HG03039 (cell line): Measurements from ENCODE around the gene MYO5C.
"Not testable (repeated sequence)": the region's sequence is repeated elsewhere in the genome, so short reads cannot be mapped to it uniquely, and the experiment has no call there.

Source experiments
- ATAC-seq: cut with Tn5 transposase; IDR thresholded peaks from one replicate; pipeline ENCODE4 v1.9.1; 2021; ENCODE audit warnings: mild to moderate bottlenecking, moderate library complexity; ENCODE audit not compliant: unreplicated experiment

The MYO5C gene

DNA sequence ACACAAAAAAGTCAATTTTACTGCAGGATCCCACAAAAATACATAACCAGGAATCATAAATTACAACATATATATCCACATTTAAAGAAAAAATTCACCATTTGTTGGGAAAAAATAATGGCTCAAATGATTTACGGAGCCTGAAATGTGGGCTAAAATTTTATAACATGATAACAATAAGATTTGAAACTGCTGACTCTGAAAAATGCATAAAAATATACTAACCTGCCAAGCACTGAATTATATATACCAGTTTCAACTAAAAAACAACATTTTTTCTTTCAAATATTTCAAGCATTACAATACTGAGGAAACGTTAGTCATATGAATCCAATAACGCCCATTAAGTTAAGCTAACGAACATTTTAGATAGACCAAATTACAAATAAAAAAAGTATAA lies 12.2 kb upstream of the MYO5C start:
- ATAC-seq = no peak

DNA sequence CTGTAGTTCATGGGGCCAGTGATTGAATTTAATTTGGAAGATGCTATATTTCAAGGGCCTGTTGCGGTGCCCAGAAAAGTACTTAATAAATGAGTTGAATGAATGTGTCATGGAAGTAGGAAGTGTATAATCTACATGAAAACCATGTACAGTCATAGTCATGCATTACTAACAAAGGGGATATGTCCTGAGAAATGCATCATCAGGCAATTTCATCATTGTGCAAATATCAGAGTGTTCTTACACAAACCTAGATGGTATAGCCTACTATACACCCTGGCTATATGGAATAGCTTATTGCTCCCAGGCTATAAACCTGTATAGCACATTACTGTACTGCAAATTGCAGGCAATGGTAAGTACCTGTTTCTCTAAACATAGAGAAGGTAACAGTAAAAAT lies 10.7 kb upstream of the MYO5C start:
- ATAC-seq = no peak

DNA sequence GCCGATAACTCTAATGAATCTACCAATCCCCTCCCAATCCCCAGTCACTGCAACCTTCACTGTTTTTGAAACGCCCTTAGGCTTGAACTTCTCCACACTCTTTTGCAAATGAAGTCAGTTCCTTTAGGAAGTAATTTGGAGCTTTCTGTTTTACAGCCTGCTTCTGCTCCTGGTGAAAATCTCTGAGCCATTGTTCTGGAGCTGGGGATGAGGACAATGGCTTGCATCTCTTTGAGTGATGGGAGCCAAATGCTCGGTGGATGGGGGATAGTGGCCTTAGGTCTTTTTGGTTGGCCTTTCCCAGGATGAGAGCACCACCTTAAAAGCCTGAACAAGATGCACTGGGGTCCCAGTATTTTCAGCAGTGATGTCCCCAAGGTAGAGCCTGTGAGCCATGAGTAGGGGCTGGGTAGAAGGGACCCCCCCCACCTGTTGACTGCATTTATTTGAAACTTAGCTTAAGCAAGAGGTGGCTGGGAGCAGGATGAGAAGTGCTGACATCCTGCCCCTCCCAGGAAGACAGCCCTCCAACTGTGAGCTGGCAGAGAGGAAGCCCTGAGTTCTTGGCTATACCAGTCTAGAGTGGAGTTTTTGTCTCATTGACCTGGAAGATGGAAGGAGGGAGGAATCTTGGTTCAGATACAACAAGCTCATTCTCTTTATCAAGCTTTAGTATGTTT lies 7.6 kb upstream of the MYO5C start:
- no peak for ATAC-seq

DNA sequence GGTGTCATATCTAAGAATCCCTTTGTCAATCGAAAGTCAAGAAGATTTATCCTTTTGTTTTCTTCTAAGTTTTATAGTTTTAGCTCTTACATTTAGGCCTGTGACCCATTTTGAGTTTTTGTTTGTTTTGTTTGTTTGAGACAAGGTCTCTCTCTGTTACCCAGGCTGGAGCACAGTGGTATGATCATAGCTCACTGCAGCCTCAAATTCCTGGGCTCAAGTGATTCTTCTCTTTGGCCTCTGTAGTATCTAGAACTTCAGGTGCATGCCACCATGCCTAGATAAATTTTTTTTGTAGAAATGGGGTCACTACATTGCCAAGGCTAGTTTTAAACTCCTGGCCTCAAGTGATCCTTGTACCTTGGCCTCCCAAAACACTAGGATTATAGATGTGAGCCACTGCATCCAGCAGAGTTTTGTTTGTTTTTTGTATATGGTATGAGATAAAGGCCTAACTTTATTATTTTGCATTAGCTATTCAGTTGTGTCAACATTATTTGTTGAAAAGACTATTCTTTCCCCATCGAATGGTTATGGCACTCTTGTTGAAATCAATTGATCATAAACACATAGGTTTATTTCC lies 5.8 kb upstream of the MYO5C start:
- ATAC-seq = no peak

DNA sequence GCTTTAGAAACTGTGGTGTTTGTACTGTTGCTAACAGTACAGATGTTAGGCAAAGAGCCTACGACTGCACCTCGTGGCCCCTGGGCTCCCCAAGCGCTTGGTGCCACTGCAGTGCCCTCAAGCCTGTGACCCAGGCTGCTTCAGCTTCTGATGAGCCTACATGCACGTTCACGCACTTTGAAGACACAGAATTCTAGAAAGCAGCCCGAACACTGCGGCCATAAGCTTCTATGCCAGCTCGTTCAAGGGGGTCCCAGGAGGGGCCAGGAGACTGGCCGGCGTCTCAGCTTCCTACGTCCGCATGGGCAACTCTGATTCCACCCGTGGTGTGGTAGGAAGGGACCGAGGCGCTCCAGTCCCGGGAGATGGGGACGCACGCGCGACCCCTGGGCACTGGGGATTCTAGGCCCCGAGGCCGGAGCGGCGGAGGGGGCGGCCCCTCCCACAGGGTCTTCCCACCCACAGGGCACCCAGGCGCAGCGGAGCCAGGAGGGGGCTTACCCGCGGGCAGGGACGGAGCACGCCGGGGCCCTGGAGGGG lies 653 bp downstream of the MYO5C start:
- no peak for ATAC-seq

DNA sequence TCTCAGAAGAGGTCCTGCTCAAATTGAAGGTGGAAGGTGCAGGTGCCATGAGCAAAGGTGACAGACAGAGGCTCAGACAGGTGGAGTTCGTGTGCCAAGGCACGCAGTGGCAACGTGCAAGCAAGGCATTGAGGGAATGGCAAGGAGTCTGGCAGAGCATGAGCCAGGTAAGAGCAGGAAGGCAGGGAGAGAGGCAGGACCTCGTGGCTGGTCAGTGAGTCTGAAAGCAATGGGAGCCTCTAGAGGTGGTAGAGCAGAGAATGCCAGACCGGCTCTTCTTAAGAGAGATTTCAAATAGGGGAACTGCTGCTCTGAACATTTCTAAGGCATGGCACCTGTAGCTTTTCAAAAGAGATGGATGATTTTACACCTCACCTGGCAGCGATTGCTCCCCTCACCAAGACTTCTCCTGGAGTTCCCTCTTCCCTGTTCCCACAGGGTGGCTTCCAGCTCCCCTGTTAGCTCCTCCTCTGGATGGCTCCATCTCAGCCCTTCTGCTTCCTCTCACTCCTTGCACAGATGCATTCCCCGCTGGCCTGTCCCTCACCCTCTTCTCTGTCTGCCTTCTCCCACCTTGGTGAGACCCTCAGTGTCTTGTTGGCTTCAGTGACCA lies 2.7 kb downstream of the MYO5C start:
- ATAC-seq = no peak

DNA sequence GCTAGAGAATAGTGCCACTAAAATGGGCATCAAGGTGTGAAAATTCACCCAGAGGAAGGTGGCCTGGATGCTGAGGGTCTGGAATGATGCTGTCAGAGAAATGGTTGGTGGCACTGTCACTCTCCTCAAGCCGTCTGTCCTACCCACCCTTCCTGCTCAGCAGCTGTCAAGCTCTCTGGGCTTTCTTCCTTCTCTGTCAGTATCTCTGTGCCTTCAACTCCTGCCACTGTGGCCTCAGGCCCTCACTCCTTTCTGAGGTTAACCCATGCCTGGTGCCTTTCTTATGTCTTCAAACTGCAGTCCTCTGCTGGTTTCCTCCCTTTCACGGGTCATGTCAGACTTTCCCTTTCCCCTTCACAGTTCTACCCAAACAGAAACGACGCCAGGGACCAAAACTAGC lies 4.4 kb downstream of the MYO5C start:
- no peak for ATAC-seq

DNA sequence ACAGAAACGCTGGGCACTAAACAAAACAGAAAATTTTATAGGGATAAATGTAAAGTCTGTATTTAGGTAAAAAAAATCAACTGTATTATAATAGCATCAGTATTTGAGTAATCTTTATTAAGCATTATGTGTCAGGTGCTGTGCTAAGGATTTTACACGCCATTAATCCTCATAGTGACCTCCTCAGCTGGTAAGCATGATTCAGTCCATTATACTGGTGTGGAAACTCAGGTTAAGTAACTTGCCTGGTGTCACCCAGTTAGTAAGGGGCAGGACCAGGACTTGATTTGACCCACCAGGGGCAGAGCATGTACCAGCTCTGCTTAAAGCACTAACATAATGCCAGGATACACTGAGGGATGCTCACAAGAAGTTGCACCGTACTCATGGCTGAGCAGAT lies 4.8 kb downstream of the MYO5C start:
- no peak for ATAC-seq

DNA sequence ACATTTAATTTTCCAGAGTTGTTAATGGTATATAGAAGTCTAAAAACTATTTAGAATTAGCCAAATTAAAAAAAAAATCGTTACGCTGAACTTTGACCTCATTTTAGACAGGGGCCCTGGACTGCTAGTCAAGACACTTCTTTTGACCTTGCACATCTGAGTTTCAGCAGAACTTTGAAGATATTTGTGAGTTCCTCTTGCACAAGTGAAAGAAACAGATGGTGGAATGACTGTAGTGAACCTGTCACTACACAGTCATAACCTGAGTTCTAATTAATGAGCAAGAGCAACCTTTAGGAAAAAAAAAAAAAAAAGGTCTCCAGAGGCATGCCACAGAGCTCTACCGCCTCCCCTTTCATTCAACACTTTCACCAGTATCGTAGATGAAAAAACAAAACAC lies 5.3 kb downstream of the MYO5C start:
- no peak for ATAC-seq

DNA sequence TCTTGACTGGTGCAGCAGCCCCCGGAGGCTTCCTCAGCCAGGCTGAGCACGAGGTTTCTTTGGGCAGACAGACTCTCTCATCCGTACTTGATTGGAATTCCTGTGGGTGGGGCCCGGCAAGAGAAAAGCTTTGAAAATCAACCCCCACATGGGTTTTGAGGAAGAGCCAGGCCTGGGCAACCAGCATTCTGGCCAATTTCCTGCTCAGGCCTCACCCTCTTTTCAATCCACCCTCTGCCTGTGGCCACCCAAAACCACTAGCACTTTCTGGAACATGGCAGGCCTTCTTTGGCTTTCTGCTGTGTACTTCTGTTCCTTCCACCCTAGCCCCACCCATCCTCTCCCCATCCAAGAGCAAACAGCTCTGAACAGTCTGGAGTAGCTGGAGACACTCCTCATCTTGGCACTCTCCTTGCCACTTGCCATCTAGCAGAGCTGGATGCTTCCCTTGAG lies 5.9 kb downstream of the MYO5C start:
- no peak for ATAC-seq

DNA sequence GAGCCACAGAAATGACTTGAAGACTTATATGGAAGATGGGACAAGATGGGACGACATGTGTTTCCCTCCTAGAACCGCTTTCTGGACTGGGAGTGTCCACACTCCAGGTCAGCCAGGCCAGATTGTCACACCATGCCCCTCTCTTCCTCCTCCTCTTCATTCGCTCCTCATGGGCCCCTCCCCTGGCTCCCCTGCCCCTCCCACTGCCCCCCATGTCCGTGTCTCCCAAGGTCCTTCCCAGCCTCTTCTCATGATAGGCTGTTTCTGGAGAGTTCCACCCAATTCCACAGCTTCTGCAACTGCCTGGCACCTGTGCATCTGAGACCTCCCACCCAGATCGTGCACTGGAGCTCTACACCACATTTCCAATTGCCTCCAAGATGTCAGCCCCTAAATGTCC lies 6.6 kb downstream of the MYO5C start:
- no peak for ATAC-seq

DNA sequence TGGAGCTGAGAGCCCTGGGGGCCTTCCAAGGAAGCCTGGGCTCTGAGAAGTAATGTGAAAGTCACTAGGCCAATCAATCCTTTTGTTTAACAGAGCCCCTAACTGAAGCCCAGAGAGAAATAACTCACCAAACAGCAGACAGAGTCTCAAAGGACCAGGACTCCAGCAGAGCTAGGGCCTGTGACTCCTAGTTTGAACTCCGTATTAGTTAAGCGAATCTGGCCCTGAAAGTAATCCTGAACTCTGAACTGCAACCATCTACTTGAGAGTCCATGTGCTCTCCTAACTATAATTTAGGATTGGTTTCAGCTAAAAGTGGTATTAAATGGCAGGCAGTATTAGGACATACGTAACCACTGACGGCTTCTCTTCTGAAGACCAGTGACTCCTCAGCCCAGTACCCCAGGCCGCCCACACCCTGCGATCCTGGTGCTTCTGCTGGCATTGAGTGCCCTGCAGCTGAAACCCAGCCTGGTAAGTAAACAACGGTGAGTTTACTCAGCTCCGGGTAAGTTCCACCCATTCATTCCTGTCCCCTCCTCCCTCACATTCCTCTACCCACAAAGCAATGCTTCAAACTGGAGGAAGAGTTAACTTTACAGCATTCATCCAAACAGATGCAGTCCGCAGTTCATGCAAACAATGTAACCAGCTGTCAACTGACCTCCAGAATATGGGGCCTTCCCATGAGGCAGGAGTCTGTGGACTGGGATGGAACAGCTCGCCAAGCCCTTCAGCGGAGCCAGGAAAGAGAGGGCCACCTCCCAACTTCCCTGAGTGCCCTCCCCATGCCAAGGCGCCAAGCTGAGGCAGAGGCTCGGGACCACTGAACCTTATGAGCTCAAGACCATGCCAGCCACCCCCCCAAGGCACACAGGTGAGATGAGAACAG lies 7.3 kb downstream of the MYO5C start:
- ATAC-seq = no peak

DNA sequence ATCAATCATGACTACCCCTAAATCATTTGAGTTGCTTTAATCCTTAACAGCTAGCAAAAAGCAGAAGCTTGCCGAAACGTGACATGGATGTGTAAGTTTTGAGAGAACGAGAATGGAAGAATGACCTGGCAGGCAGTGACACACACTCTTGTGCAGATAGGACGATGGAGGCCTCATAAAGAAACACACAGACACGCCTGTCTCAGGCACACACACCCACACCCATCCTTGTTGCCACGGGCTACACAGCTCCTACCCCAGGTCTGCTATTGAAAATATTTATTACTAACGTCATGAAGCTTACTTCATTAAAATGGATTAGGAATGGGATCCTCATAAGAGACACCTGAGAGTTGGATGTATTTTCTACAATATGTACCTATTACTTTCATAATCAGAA lies 8.5 kb downstream of the MYO5C start:
- ATAC-seq = no peak

DNA sequence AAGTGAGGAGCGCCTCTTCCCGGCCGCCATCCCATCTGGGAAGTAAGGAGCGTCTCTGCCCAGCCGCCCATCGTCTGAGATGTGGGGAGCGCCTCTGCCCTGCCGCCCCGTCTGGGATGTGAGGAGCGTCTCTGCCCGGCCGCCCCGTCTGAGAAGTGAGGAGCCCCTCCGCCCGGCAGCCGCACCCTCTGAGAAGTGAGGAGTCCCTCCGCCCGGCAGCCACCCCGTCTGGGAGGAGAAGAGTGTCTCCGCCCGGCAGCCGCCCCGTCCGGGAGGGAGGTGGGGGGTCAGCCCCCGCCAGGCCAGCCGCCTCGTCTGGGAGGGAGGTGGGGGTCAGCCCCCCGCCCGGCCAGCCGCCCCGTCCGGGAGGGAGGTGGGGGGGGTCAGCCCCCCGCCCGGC lies 9.7 kb downstream of the MYO5C start:
- not testable (repeated sequence) for ATAC-seq

DNA sequence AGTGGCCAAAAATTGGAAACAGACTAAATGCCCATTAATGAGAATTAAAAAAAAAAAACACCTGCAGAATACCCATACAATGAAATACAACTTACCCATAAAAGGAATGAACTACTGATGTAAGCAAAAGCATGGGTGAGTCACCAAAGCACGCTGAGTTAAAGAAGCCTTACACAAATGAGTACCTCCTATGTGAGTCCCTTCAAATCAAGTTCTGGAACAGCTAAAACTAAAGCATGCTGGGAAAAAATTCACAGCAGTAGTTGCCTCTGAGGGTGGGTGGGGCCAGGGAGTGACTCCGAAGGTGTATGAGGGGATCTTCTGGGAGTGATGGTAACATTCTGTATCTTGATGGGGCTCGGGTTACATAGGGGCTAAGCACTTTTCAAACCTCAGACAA lies 11.4 kb downstream of the MYO5C start:
- ATAC-seq = no peak

DNA sequence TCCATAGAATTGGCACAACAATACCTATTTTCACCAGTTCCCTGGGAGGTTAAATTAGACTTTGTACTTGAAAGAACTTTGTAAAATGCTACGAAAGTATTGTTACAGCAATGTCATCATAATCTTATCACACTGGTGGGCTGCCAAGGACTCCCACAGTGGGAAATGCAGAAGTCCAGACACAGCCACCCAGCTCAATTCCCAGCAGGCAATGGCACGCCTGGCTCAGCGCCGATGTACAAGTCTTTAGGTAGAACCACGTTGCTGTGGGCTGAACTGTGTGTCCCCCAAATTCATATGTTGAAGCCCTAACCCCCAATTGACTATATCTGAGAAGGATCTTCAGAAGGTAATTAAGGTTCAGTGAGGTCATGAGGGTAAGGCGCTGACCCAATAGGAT lies 12.3 kb downstream of the MYO5C start:
- ATAC-seq = no peak

DNA sequence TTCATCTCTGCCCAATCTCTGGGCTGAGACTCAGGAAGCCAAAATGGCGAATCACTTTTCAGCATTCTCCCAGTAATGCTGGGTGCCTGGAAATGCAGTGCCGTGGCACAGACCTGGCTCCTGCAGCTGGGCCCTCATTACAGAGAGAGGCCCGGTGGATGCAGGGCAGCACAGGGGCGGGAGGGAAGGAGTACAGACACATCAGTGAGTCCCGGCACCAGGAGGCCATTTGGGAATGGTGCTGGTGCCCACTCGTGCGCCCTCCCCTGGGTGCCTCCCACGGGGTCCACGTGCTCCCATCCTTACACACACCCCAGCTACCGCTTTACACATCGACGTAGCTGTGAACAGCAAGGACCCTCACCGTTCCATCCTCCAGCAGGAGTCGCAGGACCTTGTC lies 13.2 kb downstream of the MYO5C start:
- ATAC-seq = no peak

DNA sequence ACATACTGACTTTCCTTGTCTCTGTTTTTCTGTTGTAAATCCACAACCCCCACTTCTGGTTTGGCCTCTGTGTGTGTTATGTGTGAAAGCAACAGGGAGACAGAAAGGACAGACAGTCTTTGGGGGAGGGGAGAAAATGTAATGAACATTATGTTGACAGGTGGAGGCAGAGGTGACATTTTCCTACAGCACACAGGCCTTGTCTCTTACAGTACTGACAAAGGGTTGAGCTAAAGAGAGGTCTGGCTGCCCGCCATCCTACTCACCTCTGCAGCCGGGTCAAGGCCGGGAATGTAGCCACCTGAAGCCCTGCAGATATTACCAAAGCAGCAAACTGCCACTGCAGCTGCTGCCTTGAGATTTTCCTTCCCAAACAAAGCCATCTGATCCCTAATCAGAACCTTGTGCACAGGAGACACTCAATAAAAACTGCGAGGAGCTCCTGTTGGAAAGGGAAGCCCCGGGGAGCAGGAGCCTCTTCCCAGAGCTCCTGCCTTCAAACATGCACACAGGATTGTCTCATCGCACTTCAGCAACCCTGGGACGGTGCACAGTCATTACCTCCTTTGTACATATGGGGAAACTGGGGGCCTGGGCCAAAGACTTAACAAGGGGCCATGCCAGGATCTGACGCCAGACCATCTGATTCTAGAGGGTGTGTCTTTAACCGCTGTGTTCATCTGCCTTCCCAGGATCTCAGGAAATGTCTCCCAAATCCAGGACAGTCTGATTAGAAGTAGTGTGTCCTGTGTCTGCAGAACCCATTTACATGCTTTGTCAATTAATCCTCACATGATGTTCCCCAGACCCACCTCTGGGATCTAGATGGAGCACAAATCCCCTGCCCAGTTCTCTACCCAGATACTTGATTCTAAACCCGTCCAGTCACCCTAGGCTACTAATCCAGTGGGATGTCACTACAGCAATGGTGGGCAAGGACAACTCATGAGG lies 14.2 kb downstream of the MYO5C start:
- no peak for ATAC-seq

DNA sequence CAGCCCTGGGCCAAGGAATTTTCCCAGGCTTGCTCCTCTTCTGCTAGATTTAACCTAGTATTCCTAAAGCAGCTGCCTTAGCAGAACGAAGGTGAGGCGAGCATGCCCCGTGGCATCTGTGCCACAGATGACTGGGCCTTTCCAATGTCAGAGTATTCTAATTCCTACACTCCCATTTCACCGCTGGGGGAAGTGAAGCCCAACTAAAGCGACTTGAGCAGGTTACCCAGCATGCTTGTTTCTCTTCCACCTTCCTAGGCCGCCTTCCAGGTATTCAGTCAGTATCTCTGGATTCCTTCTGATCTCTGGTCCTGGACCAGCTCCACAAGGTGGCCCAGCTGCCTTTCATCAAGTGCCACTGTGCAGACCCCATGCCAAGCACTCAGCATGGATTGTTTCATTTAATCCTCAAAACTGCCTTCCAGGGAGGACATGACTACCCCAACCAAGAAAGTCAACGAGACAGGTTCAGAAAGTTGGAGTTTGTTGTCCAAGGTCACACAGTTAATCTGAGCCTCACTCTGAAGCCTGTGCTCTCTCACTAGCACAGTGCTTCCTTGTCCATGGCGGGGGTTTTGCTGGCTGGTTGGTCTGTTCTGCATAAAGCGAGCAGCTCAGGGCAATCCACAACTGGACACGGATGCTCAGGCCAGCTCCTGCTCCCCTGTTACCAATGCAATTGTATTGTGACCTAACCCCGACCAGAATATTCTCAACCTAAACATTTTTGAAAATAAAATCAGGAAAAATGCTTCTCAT lies 15.1 kb downstream of the MYO5C start:
- no peak for ATAC-seq
